ENCODE measurements around the gene FAHD1. TPM values are rescaled to one million over a fixed set of nuclear protein-coding genes. Genes with fewer than 3 reads are reported as not detected.

FAHD1 gene
- total RNA-seq, 2 experiments from 2014 or later = 4.1 to 4.5 TPM

DNA sequence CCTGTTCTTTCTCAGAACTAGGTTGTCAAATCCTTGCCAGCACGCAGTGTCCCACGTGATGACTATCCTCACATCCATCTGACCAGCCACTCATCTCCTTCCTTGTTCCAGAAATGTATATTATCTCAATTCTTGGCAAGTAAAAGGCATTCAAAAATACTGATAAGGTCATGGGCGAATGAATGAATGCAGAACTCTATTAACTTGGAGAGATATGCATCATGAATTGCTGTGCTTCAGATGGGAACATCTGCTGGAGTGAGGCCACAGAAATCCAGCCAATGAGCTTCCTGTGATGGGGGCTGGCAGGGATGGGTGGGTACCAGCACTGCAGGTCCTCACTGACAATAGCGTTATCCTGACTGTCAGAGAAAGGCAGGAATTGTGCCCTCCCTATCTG lies 19.0 kb downstream of the FAHD1 start:
- Mint-ChIP-seq H3K9me3 (no peaks in the 10 kb centered on the region), H3K4me3 (no peak overlapping the region), H3K4me1 (ENCODE audit: low read depth) (no peaks in the 10 kb centered on the region), H3K36me3 (ENCODE audit: low read depth) (no peaks in the 10 kb centered on the region), H3K27ac (no peak overlapping the region), H3K27me3 (peaks cover 12% of the 10 kb centered on the region)
- ChIA-PET POLR2A (interaction anchor here (0.6 kb wide), 1 partner anchor 484 kb away, joined by 5 read pairs; no protein-coding TSS in a partner anchor), CTCF (no interaction called here)
- no peak overlapping the region for H3K4me3 ChIP-seq (ENCODE audit: low read length)
- H3K9me3 ChIP-seq (ENCODE audit: control insufficient read depth in 1 of 2, insufficient read depth in 1 of 2, low read length in 2 of 2) = no peaks in the 10 kb centered on the region
- no peak for DNase-seq
- no peak overlapping the region for H3K27ac ChIP-seq (ENCODE audit: low read depth in 1 of 2, low read length in 2 of 2)
- H3K36me3 ChIP-seq (ENCODE audit: insufficient read depth, low read length) = no peaks in the 10 kb centered on the region
- TF ChIP-seq, protein P1, sequence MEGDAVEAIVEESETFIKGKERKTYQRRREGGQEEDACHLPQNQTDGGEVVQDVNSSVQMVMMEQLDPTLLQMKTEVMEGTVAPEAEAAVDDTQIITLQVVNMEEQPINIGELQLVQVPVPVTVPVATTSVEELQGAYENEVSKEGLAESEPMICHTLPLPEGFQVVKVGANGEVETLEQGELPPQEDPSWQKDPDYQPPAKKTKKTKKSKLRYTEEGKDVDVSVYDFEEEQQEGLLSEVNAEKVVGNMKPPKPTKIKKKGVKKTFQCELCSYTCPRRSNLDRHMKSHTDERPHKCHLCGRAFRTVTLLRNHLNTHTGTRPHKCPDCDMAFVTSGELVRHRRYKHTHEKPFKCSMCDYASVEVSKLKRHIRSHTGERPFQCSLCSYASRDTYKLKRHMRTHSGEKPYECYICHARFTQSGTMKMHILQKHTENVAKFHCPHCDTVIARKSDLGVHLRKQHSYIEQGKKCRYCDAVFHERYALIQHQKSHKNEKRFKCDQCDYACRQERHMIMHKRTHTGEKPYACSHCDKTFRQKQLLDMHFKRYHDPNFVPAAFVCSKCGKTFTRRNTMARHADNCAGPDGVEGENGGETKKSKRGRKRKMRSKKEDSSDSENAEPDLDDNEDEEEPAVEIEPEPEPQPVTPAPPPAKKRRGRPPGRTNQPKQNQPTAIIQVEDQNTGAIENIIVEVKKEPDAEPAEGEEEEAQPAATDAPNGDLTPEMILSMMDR (IDR thresholded peaks at IDR 0.05) = no peak
- intact Hi-C loops (cut with DNase I, micrococcal nuclease) = no loop called here
- H3K27me3 ChIP-seq (ENCODE audit: control insufficient read depth in 1 of 2, insufficient read depth in 2 of 2, low read length in 2 of 2) = no peaks in the 10 kb centered on the region
- no peak for ATAC-seq (ENCODE audit: poor library complexity)
- H3K4me1 ChIP-seq (ENCODE audit: insufficient read depth, low read length) = no peaks in the 10 kb centered on the region

DNA sequence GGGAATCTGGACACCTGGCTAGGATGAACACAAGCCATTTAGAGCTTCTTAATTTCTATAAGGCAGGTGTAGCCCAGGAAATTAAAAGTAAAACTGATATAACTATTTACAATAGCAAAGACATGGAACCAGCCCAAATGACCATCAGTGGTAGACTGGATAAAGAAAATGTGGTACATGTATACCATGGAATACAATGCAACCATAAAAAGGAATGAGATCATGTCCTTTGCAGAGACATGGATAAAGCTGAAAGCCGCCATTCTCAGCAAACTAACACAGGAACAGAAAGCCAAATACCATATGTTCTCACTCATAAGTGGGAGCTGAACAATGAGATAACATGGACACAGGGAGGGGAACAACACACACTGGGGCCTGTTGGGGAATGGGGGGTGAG lies 19.4 kb downstream of the FAHD1 start:
- H3K4me3 Mint-ChIP-seq = no peak overlapping the region
- CTCF ChIA-PET = no interaction called here
- ATAC-seq (ENCODE audit: poor library complexity) (no peak), DNase-seq (no peak)
- H3K4me1 ChIP-seq (ENCODE audit: insufficient read depth, low read length) = no peaks in the 10 kb centered on the region
- H3K4me1 Mint-ChIP-seq (ENCODE audit: low read depth) = no peaks in the 10 kb centered on the region
- H3K27ac ChIP-seq (ENCODE audit: low read depth in 1 of 2, low read length in 2 of 2) = no peak overlapping the region
- H3K27me3 ChIP-seq (ENCODE audit: control insufficient read depth in 1 of 2, insufficient read depth in 2 of 2, low read length in 2 of 2) = no peaks in the 10 kb centered on the region
- no peaks in the 10 kb centered on the region for H3K9me3 ChIP-seq (ENCODE audit: control insufficient read depth in 1 of 2, insufficient read depth in 1 of 2, low read length in 2 of 2)
- H3K27ac Mint-ChIP-seq = no peak overlapping the region
- no peaks in the 10 kb centered on the region for H3K9me3 Mint-ChIP-seq
- H3K36me3 ChIP-seq (ENCODE audit: insufficient read depth, low read length) = no peaks in the 10 kb centered on the region
- POLR2A ChIA-PET = interaction anchor here (0.6 kb wide), 1 partner anchor 484 kb away, joined by 5 read pairs; no protein-coding TSS in a partner anchor
- H3K4me3 ChIP-seq (ENCODE audit: low read length) = no peak overlapping the region
- TF ChIP-seq, protein P1 (IDR thresholded peaks at IDR 0.05) = no peak
- intact Hi-C loops (cut with DNase I, micrococcal nuclease) = no loop called here
- no peaks in the 10 kb centered on the region for H3K36me3 Mint-ChIP-seq (ENCODE audit: low read depth)
- peaks cover 12% of the 10 kb centered on the region for H3K27me3 Mint-ChIP-seq

DNA sequence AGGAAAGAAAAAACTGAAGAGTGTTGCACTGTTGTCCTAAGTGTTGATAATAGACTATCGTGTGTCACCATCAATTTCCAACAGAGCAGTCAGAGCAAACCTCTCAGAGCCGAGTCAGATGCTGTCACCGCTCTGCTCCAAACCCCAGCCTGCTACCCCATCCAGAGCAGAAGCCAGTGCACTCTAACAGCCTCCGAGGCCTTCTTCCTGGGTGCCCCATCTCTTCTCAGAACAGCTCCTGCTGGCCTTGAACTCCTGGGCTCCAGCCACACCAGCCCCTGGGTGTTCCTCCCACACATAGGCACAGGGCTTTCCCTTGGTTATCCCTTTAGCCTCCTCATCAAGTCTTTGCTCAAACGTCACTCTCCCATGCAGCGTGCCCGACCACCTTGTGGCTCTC lies 24.0 kb downstream of the FAHD1 start:
- peaks cover 16% of the 10 kb centered on the region for H3K4me1 Mint-ChIP-seq (ENCODE audit: low read depth)
- TF ChIP-seq, protein P1 (IDR thresholded peaks at IDR 0.05) = no peak
- no peaks in the 10 kb centered on the region for H3K36me3 ChIP-seq (ENCODE audit: insufficient read depth, low read length)
- no peak overlapping the region for H3K4me3 ChIP-seq (ENCODE audit: low read length)
- no peaks in the 10 kb centered on the region for H3K9me3 Mint-ChIP-seq
- H3K36me3 Mint-ChIP-seq (ENCODE audit: low read depth) = no peaks in the 10 kb centered on the region
- no peaks in the 10 kb centered on the region for H3K9me3 ChIP-seq (ENCODE audit: control insufficient read depth in 1 of 2, insufficient read depth in 1 of 2, low read length in 2 of 2)
- H3K27ac Mint-ChIP-seq = no peak overlapping the region
- DNase-seq (no peak), ATAC-seq (ENCODE audit: poor library complexity) (no peak)
- peaks cover 11% of the 10 kb centered on the region for H3K27me3 Mint-ChIP-seq
- ChIA-PET CTCF (no interaction called here), POLR2A (no interaction called here)
- no peaks in the 10 kb centered on the region for H3K27me3 ChIP-seq (ENCODE audit: control insufficient read depth in 1 of 2, insufficient read depth in 2 of 2, low read length in 2 of 2)
- H3K4me1 ChIP-seq (ENCODE audit: insufficient read depth, low read length) = peaks cover 18% of the 10 kb centered on the region
- intact Hi-C loops (cut with DNase I, micrococcal nuclease) = no loop called here
- H3K27ac ChIP-seq (ENCODE audit: low read depth in 1 of 2, low read length in 2 of 2) = no peak overlapping the region
- H3K4me3 Mint-ChIP-seq = no peak overlapping the region
